ENCODE measurements around the gene GABPB1.

Gene GABPB1

DNA sequence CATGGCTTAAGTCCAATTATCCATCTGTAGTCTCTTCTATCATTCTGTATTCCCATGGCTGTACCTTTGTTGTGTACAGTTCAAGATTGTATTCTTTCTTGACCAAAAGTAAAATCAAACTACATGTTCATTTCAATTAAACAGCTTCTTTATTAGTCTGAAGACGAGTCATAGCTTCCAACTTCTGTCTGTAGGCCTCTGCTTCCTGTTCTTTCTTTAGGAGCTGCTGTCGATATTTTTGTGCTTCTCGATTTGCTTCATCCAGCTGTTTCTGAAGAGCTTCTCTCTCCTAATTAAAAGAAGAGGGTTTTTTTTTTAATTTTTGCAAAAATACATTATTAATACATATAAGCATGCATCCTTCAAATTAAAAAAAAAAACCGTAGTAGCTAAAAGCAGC lies 76.5 kb downstream of the GABPB1 start:
- no peak for DNase-seq (ENCODE audit: low read depth in 2 of 2)

DNA sequence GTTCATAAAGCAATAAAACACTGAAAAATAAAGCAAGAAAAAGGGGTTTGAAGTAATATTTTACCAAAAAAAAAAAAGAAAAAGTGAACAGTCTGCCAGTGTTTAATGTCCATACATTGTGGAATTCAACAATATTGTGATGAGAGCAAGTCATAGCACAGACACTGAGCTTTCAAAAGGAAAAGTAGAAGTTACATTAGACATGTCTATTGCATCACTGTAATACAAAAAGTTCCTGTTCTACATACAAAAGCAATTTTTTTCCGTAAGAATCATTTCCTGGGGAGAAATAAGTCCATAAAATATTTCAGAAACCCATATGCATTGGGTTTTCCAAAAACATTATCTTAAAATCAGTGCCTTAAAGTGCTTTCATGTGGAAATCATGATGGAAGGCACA lies 77.6 kb downstream of the GABPB1 start:
- DNase-seq (ENCODE audit: low read depth in 2 of 2) = no peak

GRCh38 chr15:50275908-50276307 lies 79.1 kb downstream of the GABPB1 start:
- DNase-seq (ENCODE audit: low read depth in 2 of 2) = no peak

GRCh38 chr15:50275091-50275490 lies 79.9 kb downstream of the GABPB1 start:
- no peak for DNase-seq (ENCODE audit: low read depth in 2 of 2)

DNA sequence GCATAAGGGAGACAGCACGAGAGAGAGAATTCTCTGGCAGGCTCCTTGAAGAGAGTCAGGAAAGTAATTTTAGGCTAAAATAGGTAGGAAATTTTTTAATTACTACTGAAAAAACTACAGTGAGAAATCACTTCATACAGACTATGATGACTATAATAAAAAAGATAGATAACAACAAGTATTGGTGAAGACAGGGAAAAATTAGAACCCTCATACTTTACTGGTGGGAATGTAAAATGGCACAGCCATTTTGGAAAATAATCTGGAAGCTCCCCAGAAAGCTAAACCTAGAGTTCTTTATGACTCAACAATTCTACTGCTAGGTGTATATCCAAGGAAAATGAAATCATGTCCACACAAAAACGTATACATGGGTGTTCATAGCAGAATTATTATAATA lies 87.4 kb downstream of the GABPB1 start:
- no peak for DNase-seq (ENCODE audit: low read depth in 2 of 2)

- DNase-seq (ENCODE audit: low read depth in 2 of 2) = no peak
Measured at GRCh38 chr15:50265620-50266019, 89.4 kb downstream of the GABPB1 start, which contains the start of gene HDC. TSS of gene HDC (minus strand) at chr15:50265726. CDS start at chr15:50265623, 103 bp downstream.

DNA sequence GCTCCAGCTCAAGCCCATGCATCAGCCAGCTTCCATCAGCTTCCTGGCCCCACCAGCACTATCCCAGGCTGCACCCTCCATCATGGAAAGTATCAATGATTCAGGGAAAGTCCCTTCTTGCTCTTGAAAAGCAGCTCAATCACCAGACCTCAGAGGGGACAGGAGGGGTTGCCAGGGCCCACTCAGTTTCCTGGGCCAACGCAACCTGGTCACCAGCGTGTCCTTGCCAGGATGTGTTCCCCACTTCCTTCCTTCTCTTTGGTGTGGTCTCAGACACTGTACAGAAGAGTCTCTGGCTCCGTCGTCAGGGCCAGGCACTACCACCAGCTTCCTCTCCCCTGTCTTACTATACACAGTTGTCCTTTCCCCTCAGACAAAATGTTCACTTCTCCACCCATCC lies 92.5 kb downstream of the GABPB1 start:
- DNase-seq (ENCODE audit: low read depth in 2 of 2) = peak in 1 of 2 donors; percentile 12

GRCh38 chr15:50261981-50262380 lies 93.0 kb downstream of the GABPB1 start:
- no peak for DNase-seq (ENCODE audit: low read depth in 2 of 2)

- no peak for DNase-seq (ENCODE audit: low read depth in 2 of 2)
Measured at GRCh38 chr15:50260969-50261496, 94.0 kb downstream of the GABPB1 start.

DNA sequence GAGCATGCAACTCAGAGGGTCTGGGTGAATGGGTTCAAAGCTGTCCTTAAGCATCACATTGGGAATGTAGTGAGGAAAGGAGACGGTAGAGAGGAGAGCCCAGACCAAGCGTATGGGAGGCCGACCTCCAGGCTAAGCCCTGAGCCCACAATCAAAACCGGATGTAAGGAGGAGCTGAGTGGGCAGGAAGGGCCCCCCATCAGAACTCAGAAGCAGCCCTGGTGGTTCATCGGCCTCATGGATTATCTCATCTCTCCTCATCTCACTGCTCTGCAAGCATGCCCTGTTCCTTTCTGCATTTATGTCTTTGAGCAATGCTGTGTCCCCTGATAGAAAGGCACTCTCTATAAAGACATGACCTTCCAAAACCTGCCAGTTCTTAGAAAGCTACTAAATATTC lies 95.7 kb downstream of the GABPB1 start:
- no peak for DNase-seq (ENCODE audit: low read depth in 2 of 2)

DNA sequence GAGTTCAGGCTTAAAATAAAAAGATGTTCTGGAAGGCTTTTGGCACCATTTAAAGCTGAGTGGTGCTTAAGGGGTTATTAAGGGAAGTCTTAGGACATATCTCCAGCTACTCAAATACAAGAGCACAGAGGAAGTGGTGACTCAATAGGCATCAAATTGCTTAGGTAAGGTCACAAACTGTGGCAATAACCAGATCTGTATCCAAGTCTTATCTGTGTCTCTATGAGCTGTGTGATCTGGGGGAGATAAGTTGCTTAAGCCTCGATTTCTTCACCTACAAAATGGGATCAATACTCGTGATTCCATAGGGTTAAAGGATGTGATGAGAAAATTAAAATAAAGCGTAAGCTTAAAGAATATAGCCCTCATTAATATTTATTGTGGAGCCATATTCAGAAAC lies 97.1 kb downstream of the GABPB1 start:
- DNase-seq (ENCODE audit: low read depth in 2 of 2) = no peak

GRCh38 chr15:50257332-50257731 lies 97.7 kb downstream of the GABPB1 start:
- no peak for DNase-seq (ENCODE audit: low read depth in 2 of 2)

DNA sequence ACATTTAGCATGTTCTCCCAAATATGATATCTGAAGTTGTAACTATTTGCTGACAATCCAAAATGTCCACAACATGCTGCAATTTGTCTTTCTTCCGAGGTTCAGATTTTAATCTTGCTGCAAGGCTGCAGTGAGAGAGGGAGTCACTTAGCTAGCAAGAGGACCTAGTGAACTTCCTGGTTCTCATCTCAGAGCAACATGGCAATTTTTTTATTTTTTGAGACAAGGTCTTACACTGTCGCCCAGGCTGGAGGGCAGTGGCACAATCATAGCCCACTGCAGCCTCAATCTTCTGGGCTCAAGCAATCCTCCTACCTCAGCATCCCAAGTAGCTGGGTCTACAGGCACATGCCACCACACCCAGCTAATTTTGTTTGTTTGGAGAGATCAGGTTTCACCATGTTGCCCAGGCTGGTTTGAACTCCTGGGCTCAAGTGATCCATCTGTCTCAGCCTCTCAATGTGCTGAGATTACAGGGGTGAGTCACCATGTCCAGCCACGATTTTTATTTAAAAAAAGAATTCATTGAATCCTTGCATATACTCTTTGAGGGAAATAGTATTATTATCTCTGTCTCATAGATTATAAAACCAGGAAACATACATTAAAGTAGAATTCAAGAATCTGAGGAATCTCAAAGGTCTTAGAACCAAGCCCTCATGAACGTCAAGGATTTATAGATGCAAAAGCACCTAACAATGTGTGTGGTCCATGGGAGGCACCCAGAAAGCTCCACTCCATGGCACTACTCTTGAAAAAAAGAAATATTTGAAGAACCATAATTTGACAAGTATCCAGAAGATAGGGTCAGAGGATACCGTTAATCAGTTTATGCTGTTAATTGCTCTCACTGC lies 98.6 kb downstream of the GABPB1 start:
- DNase-seq (ENCODE audit: low read depth in 2 of 2) = no peak

- DNase-seq (ENCODE audit: low read depth in 2 of 2) = no peak
Measured at GRCh38 chr15:50252556-50252955, 102.4 kb downstream of the GABPB1 start.

- no peak for DNase-seq (ENCODE audit: low read depth in 2 of 2)
Measured at GRCh38 chr15:50251638-50252182, 103.3 kb downstream of the GABPB1 start.

DNA sequence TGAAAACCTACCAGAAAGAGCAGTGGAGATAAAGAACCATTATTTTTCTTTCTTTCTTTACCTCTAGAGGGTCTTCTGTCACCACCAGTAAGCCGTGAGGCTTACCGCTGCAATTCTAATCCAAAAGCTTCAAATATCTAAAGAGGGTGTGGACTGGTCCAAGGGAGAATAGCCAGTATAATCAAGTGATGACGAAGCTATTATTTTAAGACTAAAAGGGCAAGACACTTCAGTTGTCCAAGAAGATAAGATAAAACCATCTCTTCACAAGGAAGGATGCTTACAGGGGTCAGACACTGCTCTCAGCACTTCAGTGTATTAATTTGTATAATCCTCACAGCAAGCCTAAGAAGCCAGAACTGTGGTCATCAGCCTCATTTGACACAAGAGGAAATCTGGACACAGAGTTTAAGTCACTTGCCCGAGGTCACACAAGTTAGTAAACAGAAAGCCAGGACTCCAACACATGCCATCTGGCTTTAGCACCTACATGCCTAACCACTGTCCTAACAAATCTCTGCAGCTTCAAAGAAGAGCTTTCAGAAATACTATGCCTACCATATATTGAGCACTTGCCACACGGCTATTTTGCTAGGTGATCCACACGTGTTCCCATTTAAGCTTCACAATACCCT lies 104.1 kb downstream of the GABPB1 start:
- DNase-seq (ENCODE audit: low read depth in 2 of 2) = no peak

GRCh38 chr15:50249704-50250103 lies 105.3 kb downstream of the GABPB1 start:
- DNase-seq (ENCODE audit: low read depth in 2 of 2) = no peak

- no peak for DNase-seq (ENCODE audit: low read depth in 2 of 2)
Measured at GRCh38 chr15:50248994-50249582, 105.9 kb downstream of the GABPB1 start.

- DNase-seq (ENCODE audit: low read depth in 2 of 2) = no peak
Measured at GRCh38 chr15:50247819-50248655, 107.0 kb downstream of the GABPB1 start.

DNA sequence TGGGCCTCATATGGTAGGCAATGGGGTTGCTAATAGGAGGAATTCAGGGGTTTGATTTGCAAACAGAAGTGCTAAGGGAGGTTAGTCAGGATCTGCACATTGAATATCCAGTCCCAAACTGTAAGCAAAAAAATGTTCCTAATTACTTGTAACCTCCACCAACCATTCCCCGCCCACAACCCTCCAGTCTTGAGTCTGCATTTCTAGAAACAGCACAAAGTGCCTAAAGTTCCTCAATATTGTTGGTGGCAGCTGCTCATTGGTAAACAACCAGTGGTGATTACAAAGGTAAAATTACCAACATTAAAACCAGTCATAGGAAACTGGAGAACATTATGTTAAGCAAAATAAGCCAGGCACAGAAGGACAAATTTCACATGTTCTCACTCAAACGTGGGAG lies 108.4 kb downstream of the GABPB1 start:
- no peak for DNase-seq (ENCODE audit: low read depth in 2 of 2)

GRCh38 chr15:50244959-50245624 lies 109.9 kb downstream of the GABPB1 start:
- no peak for DNase-seq (ENCODE audit: low read depth in 2 of 2)
